Hepatocyte (in vitro differentiated cells): ENCODE data around the gene PIK3AP1.

ENCODE experiments used
- CTCF ChIP-seq: fragments of 200-600 bp; sonication (generic); IDR thresholded peaks from 2 replicates; pipeline ENCODE4 v1.5.1; 2016; ENCODE audit warnings: antibody characterized with exemption, mild to moderate bottlenecking; ENCODE audit not compliant: poor library complexity
- EZH2 ChIP-seq: fragments of 200-600 bp; sonication (generic); IDR thresholded peaks from 2 replicates; pipeline ENCODE4 v1.6.1; 2016; ENCODE audit warnings: antibody characterized with exemption, mild to moderate bottlenecking, borderline replicate concordance
- EZH2phosphoT487 ChIP-seq: fragments of 200-600 bp; sonication (generic); IDR thresholded peaks from one replicate; pipeline ENCODE4 v1.6.1; 2018; ENCODE audit warnings: antibody characterized with exemption, mild to moderate bottlenecking, low read depth, moderate library complexity; ENCODE audit not compliant: unreplicated experiment, severe bottlenecking

- TF ChIP-seq CTCF (no peak), EZH2phosphoT487 (no peak), EZH2 (no peak)
Measured at GRCh38 chr10:96657385-96657784, 62.9 kb downstream of the PIK3AP1 start.
